ENCODE results near the gene UNC5B.

The UNC5B gene

GRCh38 chr10:71239946-71240795 is 27.8 kb downstream of the UNC5B start:
- DNase-seq: no peak

- DNase-seq: no peak
Measured at GRCh38 chr10:71241114-71241829, 28.9 kb downstream of the UNC5B start.

DNA sequence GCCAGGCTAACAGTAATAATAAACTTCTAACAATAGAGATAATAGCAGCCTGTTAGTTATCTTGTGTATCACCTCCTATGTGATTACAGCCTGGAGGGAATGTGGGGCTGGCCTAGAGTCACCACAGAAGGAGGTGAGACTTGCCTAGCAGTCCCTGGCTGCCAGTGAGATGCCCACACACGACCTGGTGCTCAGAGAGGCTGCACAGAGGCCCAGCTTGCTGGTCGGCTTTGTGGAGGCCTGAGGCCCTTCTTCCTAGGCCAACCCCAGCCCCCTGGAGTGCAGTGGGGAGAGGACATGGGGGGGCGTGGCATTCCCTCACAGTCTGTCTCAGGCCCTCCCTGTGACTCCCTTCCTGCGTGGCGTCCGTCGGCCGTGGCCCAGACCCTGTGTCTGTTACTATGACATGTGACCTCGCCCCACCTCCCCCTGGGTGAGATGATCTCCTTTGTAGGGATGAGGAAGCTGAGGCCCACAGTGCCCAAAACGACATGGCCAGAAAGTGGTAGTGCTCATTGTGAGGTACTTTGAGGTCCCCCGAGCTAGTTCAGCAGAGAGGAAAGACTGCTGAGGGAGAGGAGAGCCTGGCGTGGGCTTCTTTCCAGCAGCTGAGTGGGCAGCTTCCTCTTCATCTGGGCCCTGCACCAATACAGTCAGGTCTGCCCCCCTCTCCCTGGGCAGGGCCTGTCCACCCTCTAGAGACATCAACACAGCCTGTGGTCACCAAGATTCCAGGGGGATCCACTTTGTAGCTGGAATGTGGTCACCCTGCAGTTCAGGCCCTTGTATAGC is 29.7 kb downstream of the UNC5B start:
- DNase-seq: no peak

DNA sequence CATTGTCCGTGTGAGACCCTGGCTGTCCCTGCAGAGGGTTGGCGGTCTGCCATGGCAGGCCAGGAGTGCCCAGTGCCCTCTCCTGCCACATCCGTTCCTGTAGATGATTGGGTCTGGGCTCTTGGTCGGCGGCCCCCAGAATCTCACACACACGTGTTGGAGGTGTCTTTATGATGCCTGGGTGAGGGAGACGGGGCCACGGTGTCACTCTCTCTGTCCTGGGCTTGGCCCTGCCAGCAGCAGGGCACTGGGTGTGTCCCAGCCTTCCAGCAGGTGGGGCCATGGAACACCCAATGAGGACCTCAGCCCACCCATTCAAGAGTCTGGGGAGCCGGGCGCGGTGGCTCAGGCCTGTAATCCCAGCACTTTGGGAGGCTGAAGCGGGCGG is 30.2 kb downstream of the UNC5B start:
- no peak for DNase-seq

DNA sequence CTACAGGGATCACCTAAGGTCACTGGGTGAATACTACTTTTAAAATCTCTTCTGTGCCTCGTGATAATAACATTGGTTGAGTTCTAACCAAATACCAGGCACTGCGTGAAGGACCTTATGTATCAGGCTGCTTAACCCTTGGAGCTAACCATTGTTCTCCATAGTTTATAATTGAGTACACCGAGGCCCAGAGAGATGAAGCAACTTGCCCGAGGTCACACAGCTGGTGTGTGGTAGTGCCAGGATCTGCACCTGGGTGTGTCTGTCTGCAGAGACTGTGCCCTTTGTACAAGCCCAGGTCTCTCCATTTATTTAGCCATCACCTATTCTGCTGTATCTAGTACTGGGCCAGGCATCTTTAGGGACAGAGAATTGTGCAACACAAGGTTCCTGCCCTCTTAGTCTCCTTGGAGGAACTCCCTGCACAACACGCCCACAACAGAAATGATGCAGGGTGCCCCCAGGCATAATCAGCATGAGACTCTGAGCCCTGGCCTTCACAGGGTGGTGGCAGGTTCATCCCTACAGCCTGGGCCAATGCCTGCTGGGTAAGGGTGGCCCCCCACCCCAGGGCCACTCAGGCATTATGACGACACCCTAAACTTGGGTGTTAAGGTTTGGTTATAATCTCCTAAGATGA is 31.5 kb downstream of the UNC5B start:
- DNase-seq: no peak

- no peak for DNase-seq
Measured at GRCh38 chr10:71244431-71245419, 32.4 kb downstream of the UNC5B start.

GRCh38 chr10:71245420-71246325 is 33.3 kb downstream of the UNC5B start:
- DNase-seq: no peak

- no peak for DNase-seq
Measured at GRCh38 chr10:71246591-71247413, 34.4 kb downstream of the UNC5B start.

DNA sequence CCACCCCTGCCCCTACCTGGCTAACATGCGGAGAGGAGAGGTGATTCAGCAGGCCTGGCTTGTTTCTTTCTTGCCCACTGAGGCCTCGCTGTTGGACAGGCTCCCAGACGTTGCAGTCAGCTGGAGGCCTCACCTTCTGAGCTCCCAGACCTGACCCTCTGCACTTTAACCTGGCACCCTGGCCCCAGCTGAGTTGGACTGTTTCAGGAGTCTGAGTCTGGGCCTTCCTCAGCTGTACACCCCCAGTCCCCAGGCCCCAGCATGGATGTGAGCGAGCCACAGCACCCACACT is 35.0 kb downstream of the UNC5B start:
- no peak for DNase-seq

DNA sequence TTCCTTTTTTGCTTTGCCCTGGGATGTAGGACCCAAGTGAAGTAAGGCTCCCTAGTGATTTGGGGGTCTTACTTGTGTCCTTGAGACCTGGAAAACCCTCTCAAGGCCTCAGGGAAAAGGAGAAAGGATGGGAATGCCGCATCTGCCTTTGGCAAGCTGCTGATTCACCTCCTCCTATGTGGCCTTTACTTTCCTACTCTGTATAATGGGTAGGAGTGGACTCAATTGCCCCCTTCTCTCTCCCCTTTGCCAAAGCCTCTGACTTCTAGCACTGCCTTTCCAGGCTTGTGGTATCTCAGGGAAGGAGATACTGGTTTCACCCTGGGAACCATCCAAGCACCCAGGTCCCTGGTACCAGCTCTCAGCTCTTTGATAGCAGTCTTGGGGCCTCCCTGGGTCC is 35.4 kb downstream of the UNC5B start:
- no peak for DNase-seq

DNA sequence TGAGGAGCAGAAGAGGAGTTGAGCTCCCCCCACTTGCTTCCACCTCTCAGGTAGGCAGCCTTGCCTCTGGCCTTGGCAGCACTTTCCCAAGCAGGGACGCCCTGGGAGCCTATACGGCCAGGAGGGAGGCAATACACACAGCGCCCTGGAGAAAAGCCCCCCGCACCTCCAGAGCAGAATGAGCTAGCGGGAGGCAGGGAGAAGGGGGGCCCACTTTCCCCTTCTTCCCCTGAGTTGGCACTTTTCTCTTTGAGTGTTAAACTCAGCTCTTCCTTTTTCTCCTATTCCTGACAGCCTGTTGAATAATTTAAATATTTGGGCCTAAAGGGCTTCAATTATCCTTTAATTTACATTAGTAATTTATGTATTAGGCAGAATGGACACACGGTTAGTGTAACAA is 35.8 kb downstream of the UNC5B start:
- no peak for DNase-seq

GRCh38 chr10:71249996-71250395 is 37.6 kb downstream of the UNC5B start:
- DNase-seq: no peak

- DNase-seq: no peak
Measured at GRCh38 chr10:71250405-71250804, 38.0 kb downstream of the UNC5B start.

GRCh38 chr10:71250842-71251241 is 38.5 kb downstream of the UNC5B start:
- no peak for DNase-seq

- DNase-seq: no peak
Measured at GRCh38 chr10:71251319-71251718, 38.9 kb downstream of the UNC5B start.

- DNase-seq: no peak
Measured at GRCh38 chr10:71252220-71252619, 39.9 kb downstream of the UNC5B start.

DNA sequence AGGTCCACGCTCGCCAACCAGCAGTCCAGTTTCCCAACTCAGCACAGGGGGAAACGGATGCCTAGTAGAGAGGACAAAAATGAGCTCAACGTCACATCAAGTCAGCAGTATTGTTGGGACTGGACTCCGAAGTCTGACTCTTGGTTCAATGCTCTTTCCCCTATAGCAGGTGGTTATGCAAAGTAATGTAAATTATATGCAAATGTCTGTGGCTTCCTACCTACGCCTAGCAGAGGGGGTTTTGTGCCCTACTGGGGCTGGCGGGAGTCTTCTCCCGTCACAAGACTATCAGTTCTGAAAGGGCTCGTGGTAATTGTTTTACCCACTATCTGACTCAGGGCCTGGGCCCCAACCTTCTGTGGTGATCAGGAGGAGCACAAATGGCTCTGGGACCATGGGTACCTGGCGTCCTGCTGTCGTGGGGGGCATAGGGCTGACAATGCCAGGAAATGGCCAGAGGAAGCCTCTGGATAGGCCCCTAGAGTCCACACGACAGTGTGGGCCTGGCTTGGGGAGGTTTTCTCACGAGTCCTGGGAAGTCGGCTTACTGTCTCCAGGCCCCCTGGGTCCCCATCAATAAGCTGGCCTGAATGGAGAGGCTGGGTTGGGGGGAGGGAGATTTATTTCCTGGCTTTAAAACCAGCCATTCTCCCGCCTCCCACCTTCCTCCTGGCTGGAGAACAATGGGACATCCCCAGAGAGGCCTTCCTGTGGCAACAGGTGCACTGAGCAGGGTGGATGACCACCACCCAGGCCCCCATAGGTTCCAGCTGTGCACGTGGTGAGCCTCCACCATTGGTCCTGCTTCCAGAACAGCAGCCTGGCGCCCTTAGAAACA is 41.8 kb downstream of the UNC5B start:
- DNase-seq: no peak

DNA sequence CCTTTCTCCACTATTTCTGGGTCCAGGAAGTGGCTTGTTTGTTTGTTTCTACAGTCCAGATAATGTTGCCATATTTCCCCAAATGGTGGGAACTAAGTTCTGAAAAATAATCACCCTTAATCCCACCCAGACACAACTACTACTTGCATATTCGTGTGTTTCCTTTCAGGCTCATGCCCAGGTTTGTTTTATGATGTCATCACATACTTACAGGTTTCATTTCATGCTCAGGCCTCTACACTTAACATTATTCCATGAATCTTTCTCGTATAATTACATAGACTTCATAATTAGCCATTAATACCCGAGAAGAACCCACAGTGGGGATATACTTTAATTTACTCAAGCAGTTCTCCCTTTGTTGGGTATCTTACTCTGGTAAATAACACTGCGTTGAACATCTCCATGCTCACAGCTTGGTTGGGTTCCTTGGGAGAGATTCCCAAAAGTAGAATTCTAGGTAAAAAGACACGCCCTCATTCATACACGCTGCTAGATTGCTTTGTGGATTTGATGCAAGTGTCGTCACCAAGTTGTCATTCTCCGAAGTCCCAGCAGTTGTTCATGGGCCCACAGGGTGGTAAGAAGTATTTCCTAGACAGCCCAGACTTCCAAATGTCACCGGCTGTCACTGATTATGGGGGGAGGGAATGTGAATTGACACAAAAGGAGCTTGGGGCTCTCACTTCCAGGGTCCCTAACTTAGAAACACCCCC is 42.6 kb downstream of the UNC5B start:
- DNase-seq: no peak

GRCh38 chr10:71255550-71255807 is 43.1 kb downstream of the UNC5B start:
- DNase-seq: no peak

All from SIG-M5 (cell line).